MM.1S (cell line): ENCODE data around the gene TIGAR.

ENCODE experiments used
- EZH2 ChIP-seq: fragments of 300-600 bp; sonication (generic); optimal IDR thresholded peaks from 2 replicates; pipeline ENCODE3; 2017; ENCODE audit warnings: low read depth, mild to moderate bottlenecking, antibody characterized with exemption, low read length, mixed read lengths
- TF ChIP-seq, protein P1 (sequence below): fragments of 300-600 bp; sonication (generic); IDR thresholded peaks from 2 replicates; pipeline ENCODE4 v1.5.1; 2016; ENCODE audit warnings: antibody characterized with exemption, low read length, mixed read lengths

DNA sequence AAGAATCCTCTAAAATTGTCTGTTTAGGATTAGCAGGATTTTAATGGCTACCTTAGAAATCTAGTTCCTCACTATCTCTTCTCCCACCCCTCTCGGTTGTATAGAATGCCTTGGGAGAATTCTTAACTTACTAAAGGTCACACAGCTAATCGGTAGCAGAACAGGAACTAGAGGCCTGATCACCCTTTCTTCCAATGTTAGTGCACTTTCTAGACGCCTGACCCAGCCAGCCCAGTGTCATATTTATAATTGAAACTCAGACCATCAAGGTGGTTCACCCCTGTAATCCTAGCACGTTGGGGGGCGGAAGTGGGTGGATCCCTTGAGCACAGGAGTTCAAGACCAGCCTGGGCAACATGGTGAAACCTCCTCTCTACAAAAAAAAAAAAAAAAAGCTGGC is 1.7 kb downstream of the TIGAR start:
- TF ChIP-seq, protein P1, sequence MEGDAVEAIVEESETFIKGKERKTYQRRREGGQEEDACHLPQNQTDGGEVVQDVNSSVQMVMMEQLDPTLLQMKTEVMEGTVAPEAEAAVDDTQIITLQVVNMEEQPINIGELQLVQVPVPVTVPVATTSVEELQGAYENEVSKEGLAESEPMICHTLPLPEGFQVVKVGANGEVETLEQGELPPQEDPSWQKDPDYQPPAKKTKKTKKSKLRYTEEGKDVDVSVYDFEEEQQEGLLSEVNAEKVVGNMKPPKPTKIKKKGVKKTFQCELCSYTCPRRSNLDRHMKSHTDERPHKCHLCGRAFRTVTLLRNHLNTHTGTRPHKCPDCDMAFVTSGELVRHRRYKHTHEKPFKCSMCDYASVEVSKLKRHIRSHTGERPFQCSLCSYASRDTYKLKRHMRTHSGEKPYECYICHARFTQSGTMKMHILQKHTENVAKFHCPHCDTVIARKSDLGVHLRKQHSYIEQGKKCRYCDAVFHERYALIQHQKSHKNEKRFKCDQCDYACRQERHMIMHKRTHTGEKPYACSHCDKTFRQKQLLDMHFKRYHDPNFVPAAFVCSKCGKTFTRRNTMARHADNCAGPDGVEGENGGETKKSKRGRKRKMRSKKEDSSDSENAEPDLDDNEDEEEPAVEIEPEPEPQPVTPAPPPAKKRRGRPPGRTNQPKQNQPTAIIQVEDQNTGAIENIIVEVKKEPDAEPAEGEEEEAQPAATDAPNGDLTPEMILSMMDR = no peak
- no peak for TF ChIP-seq EZH2
